ENCODE measurements around the gene MLXIPL.

Gene MLXIPL

GRCh38 chr7:73605601-73606220 is 18.6 kb downstream of the MLXIPL start:
- TF ChIP-seq ARNTL (CRISPR knock-in tag; IDR thresholded peaks at IDR 0.05; ENCODE audit: borderline replicate concordance, low read depth) = no peak
- TF ChIP-seq GLIS3 (CRISPR knock-in tag; IDR thresholded peaks at IDR 0.05) = no peak
- TF ChIP-seq TCF4 (CRISPR knock-in tag; IDR thresholded peaks at IDR 0.05; ENCODE audit: borderline replicate concordance) = no peak
- no peak for TF ChIP-seq RARB (CRISPR knock-in tag; IDR thresholded peaks at IDR 0.05)
- TF ChIP-seq ESRRG (CRISPR knock-in tag; IDR thresholded peaks at IDR 0.05) = no peak
- TF ChIP-seq, protein P1, sequence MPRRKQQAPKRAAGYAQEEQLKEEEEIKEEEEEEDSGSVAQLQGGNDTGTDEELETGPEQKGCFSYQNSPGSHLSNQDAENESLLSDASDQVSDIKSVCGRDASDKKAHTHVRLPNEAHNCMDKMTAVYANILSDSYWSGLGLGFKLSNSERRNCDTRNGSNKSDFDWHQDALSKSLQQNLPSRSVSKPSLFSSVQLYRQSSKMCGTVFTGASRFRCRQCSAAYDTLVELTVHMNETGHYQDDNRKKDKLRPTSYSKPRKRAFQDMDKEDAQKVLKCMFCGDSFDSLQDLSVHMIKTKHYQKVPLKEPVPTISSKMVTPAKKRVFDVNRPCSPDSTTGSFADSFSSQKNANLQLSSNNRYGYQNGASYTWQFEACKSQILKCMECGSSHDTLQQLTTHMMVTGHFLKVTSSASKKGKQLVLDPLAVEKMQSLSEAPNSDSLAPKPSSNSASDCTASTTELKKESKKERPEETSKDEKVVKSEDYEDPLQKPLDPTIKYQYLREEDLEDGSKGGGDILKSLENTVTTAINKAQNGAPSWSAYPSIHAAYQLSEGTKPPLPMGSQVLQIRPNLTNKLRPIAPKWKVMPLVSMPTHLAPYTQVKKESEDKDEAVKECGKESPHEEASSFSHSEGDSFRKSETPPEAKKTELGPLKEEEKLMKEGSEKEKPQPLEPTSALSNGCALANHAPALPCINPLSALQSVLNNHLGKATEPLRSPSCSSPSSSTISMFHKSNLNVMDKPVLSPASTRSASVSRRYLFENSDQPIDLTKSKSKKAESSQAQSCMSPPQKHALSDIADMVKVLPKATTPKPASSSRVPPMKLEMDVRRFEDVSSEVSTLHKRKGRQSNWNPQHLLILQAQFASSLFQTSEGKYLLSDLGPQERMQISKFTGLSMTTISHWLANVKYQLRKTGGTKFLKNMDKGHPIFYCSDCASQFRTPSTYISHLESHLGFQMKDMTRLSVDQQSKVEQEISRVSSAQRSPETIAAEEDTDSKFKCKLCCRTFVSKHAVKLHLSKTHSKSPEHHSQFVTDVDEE (CRISPR knock-in tag; IDR thresholded peaks at IDR 0.05) = no peak
- TF ChIP-seq ZC3H10 (CRISPR knock-in tag; IDR thresholded peaks at IDR 0.05) = no peak
- TF ChIP-seq ZNF70 (CRISPR knock-in tag; IDR thresholded peaks at IDR 0.05) = no peak
- no peak for TF ChIP-seq BACH2 (CRISPR knock-in tag; IDR thresholded peaks at IDR 0.05; ENCODE audit: borderline replicate concordance)
- no peak for TF ChIP-seq ZNF8 (CRISPR knock-in tag; IDR thresholded peaks at IDR 0.05)
- no peak for TF ChIP-seq TOX (CRISPR knock-in tag; IDR thresholded peaks at IDR 0.05; ENCODE audit: borderline replicate concordance)
- TF ChIP-seq, protein P2, sequence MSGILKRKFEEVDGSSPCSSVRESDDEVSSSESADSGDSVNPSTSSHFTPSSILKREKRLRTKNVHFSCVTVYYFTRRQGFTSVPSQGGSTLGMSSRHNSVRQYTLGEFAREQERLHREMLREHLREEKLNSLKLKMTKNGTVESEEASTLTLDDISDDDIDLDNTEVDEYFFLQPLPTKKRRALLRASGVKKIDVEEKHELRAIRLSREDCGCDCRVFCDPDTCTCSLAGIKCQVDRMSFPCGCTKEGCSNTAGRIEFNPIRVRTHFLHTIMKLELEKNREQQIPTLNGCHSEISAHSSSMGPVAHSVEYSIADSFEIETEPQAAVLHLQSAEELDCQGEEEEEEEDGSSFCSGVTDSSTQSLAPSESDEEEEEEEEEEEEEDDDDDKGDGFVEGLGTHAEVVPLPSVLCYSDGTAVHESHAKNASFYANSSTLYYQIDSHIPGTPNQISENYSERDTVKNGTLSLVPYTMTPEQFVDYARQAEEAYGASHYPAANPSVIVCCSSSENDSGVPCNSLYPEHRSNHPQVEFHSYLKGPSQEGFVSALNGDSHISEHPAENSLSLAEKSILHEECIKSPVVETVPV (CRISPR knock-in tag; IDR thresholded peaks at IDR 0.05) = no peak
- no peak for ATAC-seq

DNA sequence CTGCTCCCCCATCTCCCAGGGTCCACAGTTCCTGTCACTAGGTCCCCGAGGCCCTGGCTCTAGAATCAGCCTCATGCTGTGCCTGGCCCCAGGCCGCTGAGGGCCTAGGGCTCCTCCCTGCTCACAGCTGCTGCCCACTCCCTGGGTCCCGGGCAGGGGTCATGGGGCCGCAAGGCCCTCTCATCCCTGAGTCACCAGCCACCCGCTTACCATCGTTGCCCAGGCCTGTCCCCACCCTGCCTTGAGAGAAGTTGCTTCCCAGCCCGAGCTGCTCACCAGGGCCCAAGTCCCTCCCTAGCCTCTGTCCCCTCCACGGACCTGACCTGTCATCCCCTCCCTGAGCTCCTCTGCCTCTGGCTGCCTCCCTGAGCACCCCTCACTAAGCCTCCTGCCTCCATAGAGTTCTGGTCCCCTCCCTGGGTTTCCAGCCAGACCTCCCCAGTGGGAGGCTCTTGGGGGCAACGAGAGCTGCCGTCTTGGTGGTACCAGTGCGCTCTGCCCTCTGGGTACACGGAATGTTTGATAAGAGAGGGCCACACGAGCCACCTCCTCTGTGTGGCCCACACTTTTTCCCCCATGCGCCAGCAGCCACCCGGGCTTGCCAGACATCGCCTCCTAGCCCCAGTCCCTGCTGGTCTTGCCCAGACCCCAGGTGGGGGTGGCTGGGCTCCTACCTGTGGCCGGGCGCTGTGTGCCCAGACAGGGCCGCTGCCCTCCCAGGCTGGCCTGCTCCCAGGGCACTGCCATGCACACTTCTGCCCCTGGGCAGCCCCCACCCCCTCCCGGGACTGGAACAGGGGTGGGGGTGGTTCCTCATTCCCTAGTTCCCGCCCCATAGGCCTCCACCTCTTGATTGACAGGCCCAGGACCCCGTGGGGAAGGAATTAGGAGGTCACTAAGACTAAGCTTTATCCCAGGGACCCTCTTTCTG is 21.3 kb downstream of the MLXIPL start:
- ATAC-seq = no peak
- no peak for TF ChIP-seq PPARA (CRISPR knock-in tag; IDR thresholded peaks at IDR 0.05; ENCODE audit: borderline replicate concordance)
- no peak for TF ChIP-seq ESRRG (CRISPR knock-in tag; IDR thresholded peaks at IDR 0.05)
- no peak for TF ChIP-seq ISL1 (CRISPR knock-in tag; IDR thresholded peaks at IDR 0.05)
- no peak for TF ChIP-seq ARNTL (CRISPR knock-in tag; IDR thresholded peaks at IDR 0.05; ENCODE audit: borderline replicate concordance, low read depth)
- TF ChIP-seq ZC3H10 (CRISPR knock-in tag; IDR thresholded peaks at IDR 0.05) = no peak

DNA sequence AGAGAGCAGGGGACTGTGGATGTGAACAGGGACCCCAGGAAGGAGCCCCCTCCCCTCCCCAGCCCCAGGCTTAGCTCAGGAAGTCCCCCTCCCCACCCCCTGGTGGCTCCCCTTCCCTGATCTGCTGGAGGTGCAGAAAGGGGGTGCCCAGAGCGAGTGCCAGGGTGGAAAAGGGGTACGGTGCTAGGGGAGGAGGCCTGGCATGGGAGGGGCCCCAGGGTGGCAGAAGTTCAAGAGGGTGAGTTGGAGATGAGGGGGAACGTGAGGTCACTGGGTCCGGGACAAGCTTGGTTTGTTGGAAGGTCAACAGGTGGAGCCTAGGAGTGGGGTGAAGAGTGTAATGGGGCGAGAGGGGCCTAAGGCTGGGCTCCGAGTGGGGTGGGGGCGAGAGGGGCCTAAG is 24.4 kb downstream of the MLXIPL start:
- TF ChIP-seq, protein P2 (CRISPR knock-in tag; IDR thresholded peaks at IDR 0.05) = no peak
- TF ChIP-seq ISL1 (CRISPR knock-in tag; IDR thresholded peaks at IDR 0.05) = no peak
- no peak for TF ChIP-seq ARNTL (CRISPR knock-in tag; IDR thresholded peaks at IDR 0.05; ENCODE audit: borderline replicate concordance, low read depth)
- no peak for ATAC-seq

GRCh38 chr7:73599151-73599882 is 25.0 kb downstream of the MLXIPL start:
- no peak for TF ChIP-seq CREB5 (CRISPR knock-in tag; IDR thresholded peaks at IDR 0.05; ENCODE audit: low read depth)
- TF ChIP-seq, protein P2 (CRISPR knock-in tag; IDR thresholded peaks at IDR 0.05) = no peak
- ATAC-seq = peak; percentile 19; the same call in 1 of the 3 replicates
